ENCODE measurements around the gene POLR2E.

Gene POLR2E

GRCh38 chr19:1050989-1051788 is 44.0 kb downstream of the POLR2E start:
- no peak for TF ChIP-seq POLR2AphosphoS5 (IDR thresholded peaks at IDR 0.05; ENCODE audit: low read depth, low read length)
- TF ChIP-seq, protein P1, sequence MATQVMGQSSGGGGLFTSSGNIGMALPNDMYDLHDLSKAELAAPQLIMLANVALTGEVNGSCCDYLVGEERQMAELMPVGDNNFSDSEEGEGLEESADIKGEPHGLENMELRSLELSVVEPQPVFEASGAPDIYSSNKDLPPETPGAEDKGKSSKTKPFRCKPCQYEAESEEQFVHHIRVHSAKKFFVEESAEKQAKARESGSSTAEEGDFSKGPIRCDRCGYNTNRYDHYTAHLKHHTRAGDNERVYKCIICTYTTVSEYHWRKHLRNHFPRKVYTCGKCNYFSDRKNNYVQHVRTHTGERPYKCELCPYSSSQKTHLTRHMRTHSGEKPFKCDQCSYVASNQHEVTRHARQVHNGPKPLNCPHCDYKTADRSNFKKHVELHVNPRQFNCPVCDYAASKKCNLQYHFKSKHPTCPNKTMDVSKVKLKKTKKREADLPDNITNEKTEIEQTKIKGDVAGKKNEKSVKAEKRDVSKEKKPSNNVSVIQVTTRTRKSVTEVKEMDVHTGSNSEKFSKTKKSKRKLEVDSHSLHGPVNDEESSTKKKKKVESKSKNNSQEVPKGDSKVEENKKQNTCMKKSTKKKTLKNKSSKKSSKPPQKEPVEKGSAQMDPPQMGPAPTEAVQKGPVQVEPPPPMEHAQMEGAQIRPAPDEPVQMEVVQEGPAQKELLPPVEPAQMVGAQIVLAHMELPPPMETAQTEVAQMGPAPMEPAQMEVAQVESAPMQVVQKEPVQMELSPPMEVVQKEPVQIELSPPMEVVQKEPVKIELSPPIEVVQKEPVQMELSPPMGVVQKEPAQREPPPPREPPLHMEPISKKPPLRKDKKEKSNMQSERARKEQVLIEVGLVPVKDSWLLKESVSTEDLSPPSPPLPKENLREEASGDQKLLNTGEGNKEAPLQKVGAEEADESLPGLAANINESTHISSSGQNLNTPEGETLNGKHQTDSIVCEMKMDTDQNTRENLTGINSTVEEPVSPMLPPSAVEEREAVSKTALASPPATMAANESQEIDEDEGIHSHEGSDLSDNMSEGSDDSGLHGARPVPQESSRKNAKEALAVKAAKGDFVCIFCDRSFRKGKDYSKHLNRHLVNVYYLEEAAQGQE (IDR thresholded peaks at IDR 0.05; ENCODE audit: insufficient read depth in 1 of 2, low read depth in 2 of 2, low read length in 2 of 2): no peak
- no peak for TF ChIP-seq SIN3A (IDR thresholded peaks at IDR 0.05; ENCODE audit: borderline replicate concordance, insufficient read depth, low read length)
- TF ChIP-seq TAF1 (IDR thresholded peaks at IDR 0.05; ENCODE audit: borderline replicate concordance, insufficient read depth, low read length): no peak
- no peak for TF ChIP-seq FOXP2 (optimal IDR thresholded peaks at IDR 0.05; ENCODE audit: borderline replicate concordance, extremely low read depth, extremely low read length, insufficient read depth)

- no peak for TF ChIP-seq FOXP2 (optimal IDR thresholded peaks at IDR 0.05; ENCODE audit: borderline replicate concordance, extremely low read depth, extremely low read length, insufficient read depth)
- no peak for TF ChIP-seq POLR2AphosphoS5 (IDR thresholded peaks at IDR 0.05; ENCODE audit: low read depth, low read length)
- TF ChIP-seq TAF1 (IDR thresholded peaks at IDR 0.05; ENCODE audit: borderline replicate concordance, insufficient read depth, low read length): no peak
- no peak for TF ChIP-seq SIN3A (IDR thresholded peaks at IDR 0.05; ENCODE audit: borderline replicate concordance, insufficient read depth, low read length)
- TF ChIP-seq, protein P1 (IDR thresholded peaks at IDR 0.05; ENCODE audit: insufficient read depth in 1 of 2, low read depth in 2 of 2, low read length in 2 of 2): no peak
Observed at GRCh38 chr19:1049800-1050199, 45.4 kb downstream of the POLR2E start.

DNA sequence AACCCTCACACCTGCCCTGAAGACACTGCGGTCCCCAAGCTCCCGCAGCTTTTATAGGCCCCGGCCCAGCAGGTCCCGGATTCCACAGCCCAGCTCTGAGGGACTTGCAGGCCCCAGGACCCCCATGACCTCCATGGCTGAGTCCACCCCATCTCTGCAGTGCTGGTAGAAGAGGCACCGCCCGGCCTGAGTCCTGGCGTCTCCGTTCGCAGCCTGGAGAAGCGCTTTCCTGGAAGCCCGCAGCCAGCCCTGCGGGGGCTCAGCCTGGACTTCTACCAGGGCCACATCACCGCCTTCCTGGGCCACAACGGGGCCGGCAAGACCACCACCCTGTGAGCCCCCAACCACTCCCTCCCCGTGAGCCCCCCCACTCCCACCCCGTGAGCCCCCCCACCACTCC is 46.1 kb downstream of the POLR2E start:
- TF ChIP-seq POLR2AphosphoS5 (IDR thresholded peaks at IDR 0.05; ENCODE audit: low read depth, low read length): no peak
- TF ChIP-seq, protein P1 (IDR thresholded peaks at IDR 0.05; ENCODE audit: insufficient read depth in 1 of 2, low read depth in 2 of 2, low read length in 2 of 2): no peak
- no peak for TF ChIP-seq SIN3A (IDR thresholded peaks at IDR 0.05; ENCODE audit: borderline replicate concordance, insufficient read depth, low read length)
- TF ChIP-seq TAF1 (IDR thresholded peaks at IDR 0.05; ENCODE audit: borderline replicate concordance, insufficient read depth, low read length): no peak
- no peak for TF ChIP-seq FOXP2 (optimal IDR thresholded peaks at IDR 0.05; ENCODE audit: borderline replicate concordance, extremely low read depth, extremely low read length, insufficient read depth)

GRCh38 chr19:1047696-1048147 is 47.5 kb downstream of the POLR2E start:
- no peak for TF ChIP-seq SIN3A (IDR thresholded peaks at IDR 0.05; ENCODE audit: borderline replicate concordance, insufficient read depth, low read length)
- TF ChIP-seq POLR2AphosphoS5 (IDR thresholded peaks at IDR 0.05; ENCODE audit: low read depth, low read length): no peak

GRCh38 chr19:1046836-1047695 is 48.1 kb downstream of the POLR2E start:
- TF ChIP-seq FOXP2 (optimal IDR thresholded peaks at IDR 0.05; ENCODE audit: borderline replicate concordance, extremely low read depth, extremely low read length, insufficient read depth) (no peak), SIN3A (IDR thresholded peaks at IDR 0.05; ENCODE audit: borderline replicate concordance, insufficient read depth, low read length) (no peak), TAF1 (IDR thresholded peaks at IDR 0.05; ENCODE audit: borderline replicate concordance, insufficient read depth, low read length) (no peak)
- TF ChIP-seq, protein P1 (IDR thresholded peaks at IDR 0.05; ENCODE audit: insufficient read depth in 1 of 2, low read depth in 2 of 2, low read length in 2 of 2): no peak
